IMR-90 (cell line): ENCODE results near the gene COL5A1. TPM values are rescaled to one million over a fixed set of nuclear protein-coding genes. Genes with fewer than 3 reads are reported as not detected.

Source experiments
- ATAC-seq: fragments of 200-7000 bp; cut with Tn5 transposase; 2 replicates; pipeline ENCODE4 v1.9.1; 2020; ENCODE audit warnings: low read depth, mild to moderate bottlenecking, moderate library complexity
- BruUV-seq: library from RNA; stranded (reverse); fragments of 400-500 nt; replicated peaks from 2 replicates; lab custom pipeline; 2021; lab: Mats Ljungman, UMichigan
- CTCF ChIA-PET: fragments of 300-600 bp; formaldehyde crosslinking; extraction: SDS; loops from one replicate; lab custom pipeline; 2021; ENCODE audit warnings: antibody characterized with exemption; lab: Yijun Ruan, JAX
- POLR2A ChIA-PET: fragments of 300-600 bp; sonication (Branson Sonifier 250); formaldehyde crosslinking; loops from one replicate; lab custom pipeline; 2022; ENCODE audit warnings: antibody characterized with exemption; ENCODE audit not compliant: unreplicated experiment; lab: Charles Lee
- DNase-seq: peaks from one replicate; pipeline ENCODE4 v3.0.0; 2013
- H2AFZ ChIP-seq: replicated peaks from 2 replicates; pipeline ENCODE3; 2013; ENCODE audit warnings: low read length, mild to moderate bottlenecking; ENCODE audit not compliant: poor library complexity
- H2AK5ac ChIP-seq: 2 replicates; pipeline ENCODE4 v1.6.1; 2013; ENCODE audit warnings: low read depth, low read length, inconsistent platforms
- H2AK9ac ChIP-seq: replicated peaks from 2 replicates; pipeline ENCODE3; 2013; ENCODE audit warnings: mild to moderate bottlenecking, low read depth, low read length, moderate library complexity; ENCODE audit not compliant: poor library complexity
- H2BK120ac ChIP-seq: 2 replicates; pipeline ENCODE4 v1.6.1; 2013; ENCODE audit warnings: low read depth, low read length, inconsistent platforms
- H2BK15ac ChIP-seq: 3 replicates; pipeline ENCODE4 v1.6.1; 2013; ENCODE audit warnings: low read depth, low read length, inconsistent platforms
- H2BK20ac ChIP-seq: 2 replicates; pipeline ENCODE4 v1.6.1; 2013; ENCODE audit warnings: low read depth, mild to moderate bottlenecking, inconsistent platforms, low read length, moderate library complexity
- H2BK5ac ChIP-seq: 2 replicates; pipeline ENCODE4 v1.6.1; 2013; ENCODE audit warnings: mild to moderate bottlenecking, low read depth, low read length, inconsistent platforms; ENCODE audit not compliant: poor library complexity, severe bottlenecking
- H3K14ac ChIP-seq: replicated peaks from 2 replicates; pipeline ENCODE4 v1.6.1; 2013; ENCODE audit warnings: low read depth, low read length, inconsistent platforms
- H3K18ac ChIP-seq: 2 replicates; pipeline ENCODE4 v1.6.1; 2013; ENCODE audit warnings: low read depth, low read length, control low read depth
- H3K23ac ChIP-seq: 2 replicates; pipeline ENCODE4 v1.6.1; 2013; ENCODE audit warnings: low read depth, low read length, inconsistent platforms
- H3K27ac ChIP-seq: 2 replicates; pipeline ENCODE4 v1.5.1; 2013; ENCODE audit warnings: mild to moderate bottlenecking, control low read depth, low read length; ENCODE audit not compliant: insufficient read depth
- H3K27me3 ChIP-seq: 2 replicates; pipeline ENCODE4 v1.6.1; 2013; ENCODE audit warnings: low read length; ENCODE audit not compliant: control insufficient read depth, insufficient read depth
- H3K36me3 ChIP-seq: 2 replicates; pipeline ENCODE4 v1.6.1; 2013; ENCODE audit warnings: low read length, mixed read lengths; ENCODE audit not compliant: control insufficient read depth, insufficient read depth
- H3K4ac ChIP-seq: 2 replicates; pipeline ENCODE4 v1.6.1; 2013; ENCODE audit warnings: low read depth, low read length, inconsistent platforms
- H3K4me1 ChIP-seq: 2 replicates; pipeline ENCODE4 v1.6.1; 2013; ENCODE audit warnings: low read length, mixed read lengths; ENCODE audit not compliant: control insufficient read depth, insufficient read depth
- H3K4me2 ChIP-seq: 2 replicates; pipeline ENCODE4 v1.6.1; 2013; ENCODE audit warnings: low read depth, mild to moderate bottlenecking, control low read depth, low read length, moderate library complexity
- H3K4me3 ChIP-seq: 2 replicates; pipeline ENCODE4 v1.5.1; 2013; ENCODE audit warnings: low read depth, mild to moderate bottlenecking, control low read depth, low read length, moderate library complexity; ENCODE audit not compliant: insufficient read depth
- H3K56ac ChIP-seq: 2 replicates; pipeline ENCODE4 v1.6.1; 2013; ENCODE audit warnings: low read length, inconsistent platforms; ENCODE audit not compliant: insufficient read depth; ENCODE audit errors: extremely low read depth
- H3K79me1 ChIP-seq, 2 experiments: 2 replicates each; pipeline ENCODE4 v1.6.1; 2013; ENCODE audit warnings: low read length in 2 of 2, inconsistent platforms in 1 of 2, low read depth in 1 of 2
- H3K9ac ChIP-seq: 2 replicates; pipeline ENCODE4 v1.6.1; 2013; ENCODE audit warnings: low read depth, low read length, control low read depth
- H3K9me1 ChIP-seq: 2 replicates; pipeline ENCODE4 v1.6.1; 2013; ENCODE audit warnings: low read length, inconsistent platforms; ENCODE audit not compliant: insufficient read depth
- H3K9me3 ChIP-seq: 2 replicates; pipeline ENCODE4 v1.6.1; 2013; ENCODE audit warnings: low read length; ENCODE audit not compliant: control insufficient read depth, insufficient read depth
- H4K20me1 ChIP-seq: 2 replicates; pipeline ENCODE4 v1.6.1; 2013; ENCODE audit warnings: low read length, inconsistent platforms; ENCODE audit not compliant: insufficient read depth
- H4K5ac ChIP-seq: 2 replicates; pipeline ENCODE4 v1.6.1; 2013; ENCODE audit warnings: mild to moderate bottlenecking, low read depth, low read length, control low read depth
- H4K8ac ChIP-seq, 2 experiments: 2 replicates each; pipeline ENCODE4 v1.6.1; 2013; ENCODE audit warnings: low read depth in 2 of 2, low read length in 2 of 2, control low read depth in 1 of 2, inconsistent platforms in 1 of 2
- H4K91ac ChIP-seq: 2 replicates; pipeline ENCODE4 v1.6.1; 2013; ENCODE audit warnings: low read depth, low read length, inconsistent platforms; ENCODE audit not compliant: insufficient read depth
- BHLHE40 ChIP-seq: fragments of 150-350 bp; IDR thresholded peaks from 2 replicates; pipeline ENCODE4 v1.6.1; 2016; ENCODE audit warnings: mild to moderate bottlenecking, low read depth, low read length
- CEBPB ChIP-seq: IDR thresholded peaks from 2 replicates; pipeline ENCODE4 v1.6.1; 2012; ENCODE audit warnings: low read depth, low read length, improper control_type of control experiment
- CHD1 ChIP-seq: IDR thresholded peaks from 2 replicates; pipeline ENCODE4 v1.6.1; 2012; ENCODE audit warnings: low read depth, low read length, improper control_type of control experiment
- FOS ChIP-seq: fragments of 150-350 bp; IDR thresholded peaks from 2 replicates; pipeline ENCODE4 v1.6.1; 2016; ENCODE audit warnings: low read depth, low read length
- MAZ ChIP-seq: IDR thresholded peaks from 2 replicates; pipeline ENCODE4 v1.6.1; 2012; ENCODE audit warnings: low read depth, mild to moderate bottlenecking, low read length, improper control_type of control experiment, moderate library complexity, borderline replicate concordance
- MXI1 ChIP-seq: IDR thresholded peaks from 2 replicates; pipeline ENCODE4 v1.6.1; 2012; ENCODE audit warnings: low read depth, mild to moderate bottlenecking, low read length, moderate library complexity, borderline replicate concordance
- NFE2L2 ChIP-seq: fragments of 150-350 bp; IDR thresholded peaks from 2 replicates; pipeline ENCODE4 v1.6.1; 2016; ENCODE audit warnings: low read depth, mild to moderate bottlenecking, low read length
- POLR2A ChIP-seq: IDR thresholded peaks from 2 replicates; pipeline ENCODE4 v1.6.1; 2012; ENCODE audit warnings: mild to moderate bottlenecking, low read depth, low read length
- RAD21 ChIP-seq: IDR thresholded peaks from 2 replicates; pipeline ENCODE4 v1.6.1; 2012; ENCODE audit warnings: low read length, improper control_type of control experiment
- RCOR1 ChIP-seq: IDR thresholded peaks from 2 replicates; pipeline ENCODE4 v1.6.1; 2012; ENCODE audit warnings: mild to moderate bottlenecking, low read length, improper control_type of control experiment; ENCODE audit not compliant: insufficient replicate concordance
- RFX5 ChIP-seq: IDR thresholded peaks from 2 replicates; pipeline ENCODE4 v1.8.0; 2012; ENCODE audit warnings: low read depth, mild to moderate bottlenecking, low read length, moderate library complexity
- SMC3 ChIP-seq: fragments of 150-350 bp; IDR thresholded peaks from 2 replicates; pipeline ENCODE4 v1.6.1; 2016; ENCODE audit warnings: low read depth, mild to moderate bottlenecking, antibody characterized with exemption, low read length, moderate library complexity
- WGBS, 2 experiments: methylation state at CpG; one replicate each; pipeline versions ENCODE4 v1.1.5 to v1.1.7; 2013; ENCODE audit warnings: missing lambda C conversion rate in 2 of 2; ENCODE audit not compliant: insufficient read length in 1 of 2; ENCODE audit errors: extremely low coverage in 2 of 2; 5-methylcytosine and 5-hydroxymethylcytosine counted together
- dilution Hi-C: fragments of 300-500 bp; cut with HindIII; formaldehyde crosslinking; loops from one replicate; pipeline ENCODE4 v1.14.3; 2018; ENCODE audit warnings: low sequenced_read_pairs; ENCODE audit not compliant: unreplicated experiment
- in situ Hi-C: fragments of 300-500 bp; cut with MboI; formaldehyde crosslinking; loops from 3 replicates; pipeline ENCODE4 v1.14.3; 2019; ENCODE audit warnings: low sequenced_read_pairs, inconsistent platforms, mixed read lengths
- intact Hi-C: fragments of 100-400 bp; cut with micrococcal nuclease; formaldehyde crosslinking; loops from 2 replicates; pipeline ENCODE4 v1.10.0; 2022
- polyA plus RNA-seq, 3 experiments: library from polyadenylated mRNA; depleted of rRNA; stranded (reverse); fragments of >200 nt; gene quantifications; 2 replicates each; pipeline ENCODE4 v1.2.3, GENCODE V29; 2012; ENCODE audit warnings: low replicate concordance in 1 of 3
- total RNA-seq: library from RNA; depleted of rRNA; stranded (reverse); fragments of >200 nt; gene quantifications from 2 replicates; pipeline ENCODE4 v1.2.3, GENCODE V29; 2012
- TF ChIP-seq, protein P1 (sequence below): conservative IDR thresholded peaks from 2 replicates; pipeline ENCODE4 v1.5.1; 2012; ENCODE audit warnings: mild to moderate bottlenecking, low read depth, low read length, improper control_type of control experiment
- TF ChIP-seq, protein P2 (sequence below): fragments of 150-350 bp; IDR thresholded peaks from 2 replicates; pipeline ENCODE4 v1.6.1; 2016; ENCODE audit warnings: low read depth, mild to moderate bottlenecking, low read length, moderate library complexity, borderline replicate concordance

Gene COL5A1
- total and polyA plus RNA-seq, 2 of the 4 experiments (the other 2 are of a cell fraction), result 19.2 to 173 TPM

DNA sequence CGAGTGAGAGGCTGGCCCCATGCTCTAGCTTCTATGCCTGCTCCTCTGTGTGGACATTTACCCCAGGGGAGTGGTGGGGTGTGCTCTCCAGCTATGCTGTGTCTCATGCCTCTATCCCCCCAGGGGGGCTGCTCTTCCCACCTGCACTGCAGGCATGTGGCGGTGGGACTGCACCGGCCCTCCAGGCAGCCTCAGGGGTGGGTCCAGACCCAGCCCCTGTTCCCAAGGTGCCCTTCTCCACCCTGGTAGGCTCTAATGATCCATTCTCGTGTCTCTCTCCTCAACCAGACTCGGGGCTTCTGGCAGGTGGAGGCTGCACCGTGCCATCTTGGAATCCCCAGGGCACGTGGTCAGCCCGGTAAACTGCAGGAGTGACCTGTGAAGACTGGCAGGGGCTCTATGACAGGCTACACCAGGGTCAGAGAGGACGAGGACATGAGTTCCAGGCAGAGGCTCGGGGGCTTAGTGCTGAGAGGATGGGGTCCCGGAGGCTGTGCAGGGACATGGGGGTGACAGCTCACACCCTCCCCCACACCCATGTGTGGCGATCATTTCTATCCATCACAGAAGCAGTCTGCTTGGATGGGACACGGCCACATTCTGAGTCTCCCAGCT lies 22.7 kb upstream of the COL5A1 start:
- ATAC-seq (no peak), DNase-seq (no peak)
- Histone ChIP-seq H4K8ac (no peak overlapping the region), H2AK5ac (peak overlapping the region; percentile 40), H2BK120ac (no peak overlapping the region), H3K4me3 (no peak overlapping the region), H3K18ac (no peak overlapping the region), H3K9me1 (peaks cover 1% of the 10 kb centered on the region; the same call in 1 of the 2 replicates), H4K5ac (no peak overlapping the region), H3K36me3 (no peaks in the 10 kb centered on the region), H4K20me1 (no peaks in the 10 kb centered on the region), H3K4me1 (no peaks in the 10 kb centered on the region; the same call in 1 of the 2 replicates), H3K23ac (no peak overlapping the region), H3K14ac (no peak overlapping the region), H4K91ac (no peak overlapping the region), H3K27ac (no peak overlapping the region), H3K9ac (no peak overlapping the region), H2BK20ac (no peak overlapping the region), H2AK9ac (no peak overlapping the region), H3K56ac (no peak overlapping the region), H3K4ac (no peak overlapping the region), H2AFZ (no peak overlapping the region), H3K9me3 (no peaks in the 10 kb centered on the region; the same call in 1 of the 2 replicates), H2BK5ac (no peak overlapping the region), H2BK15ac (no peak overlapping the region), H3K4me2 (no peak overlapping the region), H3K79me1 (no peaks in the 10 kb centered on the region), H3K27me3 (no peaks in the 10 kb centered on the region; the same call in 1 of the 2 replicates)
- dilution Hi-C loops (no loop called here), in situ Hi-C loops (no loop called here), intact Hi-C loops (no loop called here)
- no TSS peak for BruUV-seq
- ChIA-PET POLR2A (no interaction called here), CTCF (no interaction called here)
- TF ChIP-seq BHLHE40 (no peak), SMC3 (no peak), MXI1 (no peak), NFE2L2 (no peak), FOS (no peak), RAD21 (no peak), RCOR1 (no peak), CHD1 (no peak), RFX5 (no peak), POLR2A (no peak), CEBPB (no peak), MAZ (no peak)
- TF ChIP-seq, protein P1, sequence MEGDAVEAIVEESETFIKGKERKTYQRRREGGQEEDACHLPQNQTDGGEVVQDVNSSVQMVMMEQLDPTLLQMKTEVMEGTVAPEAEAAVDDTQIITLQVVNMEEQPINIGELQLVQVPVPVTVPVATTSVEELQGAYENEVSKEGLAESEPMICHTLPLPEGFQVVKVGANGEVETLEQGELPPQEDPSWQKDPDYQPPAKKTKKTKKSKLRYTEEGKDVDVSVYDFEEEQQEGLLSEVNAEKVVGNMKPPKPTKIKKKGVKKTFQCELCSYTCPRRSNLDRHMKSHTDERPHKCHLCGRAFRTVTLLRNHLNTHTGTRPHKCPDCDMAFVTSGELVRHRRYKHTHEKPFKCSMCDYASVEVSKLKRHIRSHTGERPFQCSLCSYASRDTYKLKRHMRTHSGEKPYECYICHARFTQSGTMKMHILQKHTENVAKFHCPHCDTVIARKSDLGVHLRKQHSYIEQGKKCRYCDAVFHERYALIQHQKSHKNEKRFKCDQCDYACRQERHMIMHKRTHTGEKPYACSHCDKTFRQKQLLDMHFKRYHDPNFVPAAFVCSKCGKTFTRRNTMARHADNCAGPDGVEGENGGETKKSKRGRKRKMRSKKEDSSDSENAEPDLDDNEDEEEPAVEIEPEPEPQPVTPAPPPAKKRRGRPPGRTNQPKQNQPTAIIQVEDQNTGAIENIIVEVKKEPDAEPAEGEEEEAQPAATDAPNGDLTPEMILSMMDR, result no peak
- TF ChIP-seq, protein P2, sequence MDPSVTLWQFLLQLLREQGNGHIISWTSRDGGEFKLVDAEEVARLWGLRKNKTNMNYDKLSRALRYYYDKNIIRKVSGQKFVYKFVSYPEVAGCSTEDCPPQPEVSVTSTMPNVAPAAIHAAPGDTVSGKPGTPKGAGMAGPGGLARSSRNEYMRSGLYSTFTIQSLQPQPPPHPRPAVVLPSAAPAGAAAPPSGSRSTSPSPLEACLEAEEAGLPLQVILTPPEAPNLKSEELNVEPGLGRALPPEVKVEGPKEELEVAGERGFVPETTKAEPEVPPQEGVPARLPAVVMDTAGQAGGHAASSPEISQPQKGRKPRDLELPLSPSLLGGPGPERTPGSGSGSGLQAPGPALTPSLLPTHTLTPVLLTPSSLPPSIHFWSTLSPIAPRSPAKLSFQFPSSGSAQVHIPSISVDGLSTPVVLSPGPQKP, result no peak
- 87% methylated on average over 7 of the region's 13 CpGs; no CpG with 5 or more reads in 1 of the 2 experiments for WGBS, 2 experiments
